ENCODE results near the gene WSB2.
"Not testable (repeated sequence)": the region's sequence is repeated elsewhere in the genome, so short reads cannot be mapped to it uniquely, and the experiment has no call there.

Gene WSB2

DNA sequence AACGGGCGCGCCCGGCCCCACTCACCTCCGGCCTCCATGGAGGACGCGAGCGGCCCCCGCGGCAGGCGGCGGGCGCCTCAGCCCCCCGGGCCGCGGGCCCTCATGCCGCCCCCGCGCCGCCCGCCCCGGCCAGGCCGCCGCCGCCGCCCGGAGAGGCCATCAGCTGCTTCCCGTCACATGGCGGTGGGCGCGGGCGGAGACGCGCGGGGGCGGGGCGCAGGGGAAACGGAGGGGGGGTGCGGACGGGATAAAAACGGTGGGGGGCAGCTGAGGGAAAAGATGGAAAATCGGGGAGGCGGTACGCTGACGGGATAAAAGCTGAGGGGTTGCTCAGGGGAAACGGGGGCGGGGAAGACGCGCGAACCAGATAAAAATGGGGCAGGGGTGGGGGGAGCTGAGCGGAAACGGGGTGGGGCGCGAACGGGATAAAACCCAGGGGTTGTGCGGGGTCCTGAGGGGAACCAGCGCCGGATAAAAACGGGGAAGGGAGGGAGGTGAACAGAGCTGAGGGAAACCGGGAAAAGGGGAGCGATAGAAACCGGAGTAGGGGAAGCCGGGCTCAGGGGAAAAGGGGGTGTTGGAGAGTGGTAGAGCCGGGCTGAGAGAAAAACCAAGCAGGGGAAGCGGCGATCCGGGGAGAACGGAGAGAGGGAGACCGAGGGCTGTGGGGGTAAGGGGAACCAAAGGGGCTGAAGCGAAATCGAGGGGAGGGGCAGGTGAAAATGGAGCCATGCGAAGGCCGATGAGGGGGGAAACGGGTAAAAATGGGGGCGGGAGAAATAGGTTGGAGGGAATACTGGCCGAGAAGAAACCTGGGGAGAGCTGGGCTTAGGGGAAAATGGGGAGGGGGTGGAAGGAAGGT is at the start of gene WSB2:
Gene WSB2 (minus strand): TSS at position 169 of the 862 bp plus-strand sequence. CDS start 131 bp downstream, at position 38.
- DNase-seq (ENCODE audit: low read depth in 2 of 2): no peak

DNA sequence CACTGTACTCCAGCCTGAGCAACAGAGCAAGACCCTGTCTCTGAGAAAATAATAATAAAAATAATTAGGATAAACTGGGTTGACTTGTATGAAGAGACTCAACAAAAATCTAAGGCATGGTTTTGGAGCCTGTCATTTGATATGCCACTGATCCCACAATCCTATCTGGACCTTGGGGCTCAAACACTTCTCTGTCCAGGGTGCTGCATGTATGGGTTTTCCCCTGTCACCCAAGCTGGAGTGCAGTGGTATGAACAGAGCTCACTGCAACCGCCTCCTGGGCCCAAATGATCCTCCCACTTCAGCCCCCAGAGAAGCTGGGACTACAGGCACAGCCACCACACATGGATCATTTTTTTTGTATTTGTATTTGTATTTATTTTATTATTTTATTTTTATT is 48.1 kb upstream of the WSB2 start:
- DNase-seq (ENCODE audit: low read depth in 2 of 2): no peak

DNA sequence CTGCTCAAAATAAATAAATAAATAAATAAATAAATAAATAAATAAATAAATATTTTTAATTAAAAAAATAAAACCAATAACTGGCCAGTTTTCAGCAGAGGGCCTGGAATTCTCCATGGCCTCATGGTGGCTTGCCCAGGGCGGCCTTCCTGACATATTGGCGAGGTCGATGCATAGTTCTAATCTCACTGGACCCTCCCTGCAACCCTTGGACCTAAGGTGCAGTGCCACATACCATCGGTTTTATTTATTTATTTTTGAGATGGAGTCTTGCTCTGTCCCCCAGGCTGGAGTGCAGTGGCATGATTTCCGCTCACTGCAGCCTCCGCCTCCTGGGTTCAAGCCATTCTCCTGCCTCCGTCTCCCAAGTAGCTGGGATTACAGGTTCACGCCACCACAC is 46.7 kb upstream of the WSB2 start:
- no peak for DNase-seq (ENCODE audit: low read depth in 2 of 2)

DNA sequence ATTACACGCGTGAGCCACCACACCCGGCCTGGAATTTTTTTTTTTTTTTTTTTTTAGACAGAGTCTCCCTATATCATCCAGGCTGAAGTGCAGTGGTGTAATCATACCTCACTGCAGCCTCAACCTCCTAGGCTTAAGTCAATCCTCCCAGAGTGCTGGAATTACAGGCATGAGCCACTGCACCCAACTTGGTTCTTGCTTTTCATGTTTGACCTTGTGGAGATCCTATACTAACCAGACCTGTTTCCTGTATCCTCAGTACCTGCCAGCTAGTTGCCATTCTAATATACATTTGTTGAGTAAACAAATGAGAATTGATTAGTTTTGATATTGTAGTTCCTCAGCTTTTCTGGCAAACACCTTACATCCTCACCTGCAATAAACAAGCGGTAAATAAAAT is 46.0 kb upstream of the WSB2 start:
- DNase-seq (ENCODE audit: low read depth in 2 of 2): no peak

DNA sequence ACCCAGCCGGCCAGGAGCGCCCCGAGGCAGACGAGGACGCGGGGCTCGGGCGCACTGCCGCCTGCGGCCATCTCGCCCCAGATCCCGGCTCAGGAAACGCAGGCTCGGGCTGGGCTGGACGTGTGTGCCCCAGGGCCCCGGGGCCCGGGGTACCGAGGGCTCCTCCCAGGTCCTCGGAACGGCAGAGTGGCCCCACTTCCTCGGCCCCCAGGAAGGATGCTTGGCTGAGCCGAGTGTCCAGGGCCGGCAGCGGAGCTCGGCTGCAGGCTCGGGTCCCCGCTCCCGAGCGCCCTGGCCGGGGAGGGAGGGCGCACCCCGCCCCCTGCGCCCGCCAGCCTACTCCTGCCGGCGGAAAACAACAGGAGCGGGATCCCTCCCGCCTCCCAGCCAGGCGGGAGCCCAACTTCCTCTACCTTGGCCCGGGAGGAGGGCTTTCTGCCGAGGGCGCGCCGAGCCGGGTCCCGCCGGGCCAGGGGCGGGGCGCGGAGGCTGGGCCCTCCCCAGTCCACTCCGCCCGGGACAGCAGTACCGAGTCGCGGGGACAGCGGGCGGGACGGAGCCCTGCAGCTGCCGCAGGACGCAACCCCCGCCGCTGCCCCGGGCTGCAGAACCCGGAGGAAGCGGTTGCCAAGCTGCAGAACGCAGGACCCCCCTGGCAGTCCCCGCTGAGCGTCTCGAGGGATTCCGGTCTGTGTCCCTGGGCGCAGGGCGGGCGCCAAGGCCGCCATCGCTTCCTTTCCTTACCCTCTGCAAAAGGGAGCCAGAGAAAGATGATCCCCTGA is 42.8 kb upstream of the WSB2 start, which contains the start of gene VSIG10:
Gene VSIG10 (minus strand): TSS at position 411 of the 782 bp plus-strand sequence. CDS start 340 bp downstream, at position 71.
- peak in 1 of 2 experiments; percentile 16 for DNase-seq (ENCODE audit: low read depth in 2 of 2)

DNA sequence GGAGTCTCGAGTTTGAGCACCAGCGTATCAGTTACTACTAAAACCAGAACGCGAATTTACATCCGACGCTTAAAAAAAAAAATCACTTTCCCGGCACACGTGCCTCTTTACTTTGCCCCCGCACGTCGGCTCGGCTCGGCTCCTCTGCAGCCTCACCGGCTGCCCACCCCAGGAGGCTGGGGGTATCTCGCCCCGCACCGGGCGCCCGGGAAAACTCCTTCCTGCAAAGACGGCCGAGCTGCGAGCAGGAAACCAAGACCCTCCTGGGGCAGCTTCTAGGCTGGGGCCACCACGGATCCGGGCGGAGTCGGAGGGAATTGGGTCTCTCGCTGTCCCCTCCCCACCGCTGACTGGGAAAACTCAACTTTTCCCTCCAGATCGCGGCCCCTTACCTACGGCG is 42.2 kb upstream of the WSB2 start:
- no peak for DNase-seq (ENCODE audit: low read depth in 2 of 2)

DNA sequence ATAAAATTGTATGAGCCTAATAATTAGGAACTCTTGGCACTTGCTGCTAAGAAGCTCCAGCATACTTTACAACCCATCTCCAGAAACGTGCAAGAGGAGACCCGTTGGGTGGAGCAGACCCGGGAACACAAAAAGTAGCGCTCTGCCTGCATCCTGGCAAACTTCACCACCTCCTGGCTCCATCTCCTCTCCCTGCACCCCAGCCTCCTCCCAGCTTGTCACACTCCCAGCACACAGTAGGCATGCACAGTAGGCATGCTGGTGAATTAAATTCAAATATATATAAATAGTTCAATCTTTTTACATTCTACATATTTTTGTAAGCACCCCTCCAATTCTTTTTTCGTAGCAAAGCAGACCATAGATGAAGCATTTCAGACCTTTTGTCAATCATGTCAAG is 41.6 kb upstream of the WSB2 start:
- DNase-seq (ENCODE audit: low read depth in 2 of 2): no peak

DNA sequence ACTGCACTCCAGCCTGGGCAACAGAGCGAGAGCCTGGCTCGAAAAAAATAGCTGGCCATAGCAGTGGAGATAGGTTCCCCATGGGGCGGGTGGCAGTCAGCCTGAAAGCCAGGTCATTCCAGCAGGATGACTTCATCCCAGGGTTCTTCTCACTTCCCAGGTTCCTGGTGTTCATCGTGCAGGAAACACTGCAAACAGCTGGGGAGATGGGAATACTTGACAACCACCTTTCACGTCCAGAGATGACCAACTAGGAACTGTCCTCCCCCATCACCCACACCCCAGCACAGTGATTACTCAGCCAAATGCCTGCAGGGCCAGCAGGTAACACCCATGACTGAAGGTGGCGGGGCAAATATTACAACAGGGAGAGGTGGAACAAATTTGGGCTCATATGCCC is 41.1 kb upstream of the WSB2 start:
- DNase-seq (ENCODE audit: low read depth in 2 of 2): no peak

DNA sequence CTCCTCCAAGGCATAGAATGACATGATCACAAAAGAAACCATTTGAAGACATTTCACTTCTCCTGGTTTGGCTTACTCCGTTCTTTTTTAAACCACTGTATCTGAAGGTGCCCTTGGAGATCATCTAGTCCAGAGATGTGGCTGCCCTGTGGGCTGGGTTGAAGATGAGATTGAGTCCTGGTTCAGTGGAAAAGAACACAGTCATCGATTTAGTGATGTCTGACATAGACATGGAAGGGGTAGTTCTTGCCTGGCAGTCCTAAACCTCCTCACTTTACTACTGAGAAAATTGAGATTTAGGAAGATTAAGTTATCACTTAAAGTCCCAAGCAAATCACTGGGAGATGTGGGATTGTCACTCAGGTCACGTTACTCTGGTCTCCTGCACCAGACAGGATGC is 40.1 kb upstream of the WSB2 start:
- no peak for DNase-seq (ENCODE audit: low read depth in 2 of 2)

DNA sequence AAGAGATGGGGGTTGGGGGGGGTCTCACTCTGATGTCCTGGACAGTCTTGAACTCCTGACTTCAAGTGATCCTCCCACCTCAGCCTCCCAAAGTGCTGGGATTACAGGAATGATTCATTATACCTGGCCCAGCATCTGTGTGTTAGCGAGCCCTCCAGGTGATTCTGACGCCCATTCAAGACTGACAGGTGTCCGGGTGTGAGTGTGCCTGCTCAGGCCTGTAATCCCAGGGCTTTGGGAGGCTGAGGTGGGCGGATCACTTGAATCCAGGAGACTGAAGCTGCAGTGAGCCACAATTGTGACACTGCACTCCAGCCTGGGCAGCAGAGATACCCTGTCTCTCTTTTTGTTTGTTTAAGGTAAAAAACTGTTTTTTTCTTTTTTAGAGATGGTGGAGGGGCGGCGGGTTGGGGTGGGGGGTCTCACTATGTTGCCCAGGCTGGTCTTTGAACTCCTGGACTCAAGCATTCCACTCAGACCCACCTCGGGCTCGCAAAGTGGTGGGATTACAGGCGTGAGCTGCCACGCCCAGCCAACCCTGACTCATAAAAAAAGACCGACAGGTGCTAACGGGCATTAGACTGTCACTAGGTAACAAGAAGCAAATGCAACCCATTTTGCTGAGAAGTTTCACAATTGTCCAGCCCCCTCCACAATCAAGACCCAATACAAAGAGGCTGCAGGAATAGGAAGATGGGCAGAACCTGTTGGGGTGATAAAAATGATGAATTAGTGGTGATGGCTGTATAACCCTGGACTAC is 38.1 kb upstream of the WSB2 start:
- DNase-seq (ENCODE audit: low read depth in 2 of 2): no peak

DNA sequence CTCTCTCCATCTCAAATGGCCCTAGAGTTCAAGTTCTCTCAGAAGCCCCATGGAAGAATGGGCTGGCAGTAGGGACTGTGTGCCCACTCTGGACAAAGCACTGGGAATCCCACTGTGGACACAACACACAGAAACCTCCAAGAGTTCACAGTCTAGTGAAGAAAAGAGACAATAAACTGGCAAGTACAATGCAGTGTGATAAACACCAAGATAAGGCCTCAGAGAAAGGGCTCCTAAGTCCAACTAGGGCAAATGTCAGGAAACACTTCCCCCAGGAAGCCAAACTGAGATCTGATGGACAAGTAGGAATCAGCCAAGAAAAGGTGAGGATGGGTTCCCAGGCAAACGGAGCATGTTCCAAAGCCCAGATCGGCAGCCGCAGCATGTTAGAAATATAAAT is 37.4 kb upstream of the WSB2 start:
- no peak for DNase-seq (ENCODE audit: low read depth in 2 of 2)

DNA sequence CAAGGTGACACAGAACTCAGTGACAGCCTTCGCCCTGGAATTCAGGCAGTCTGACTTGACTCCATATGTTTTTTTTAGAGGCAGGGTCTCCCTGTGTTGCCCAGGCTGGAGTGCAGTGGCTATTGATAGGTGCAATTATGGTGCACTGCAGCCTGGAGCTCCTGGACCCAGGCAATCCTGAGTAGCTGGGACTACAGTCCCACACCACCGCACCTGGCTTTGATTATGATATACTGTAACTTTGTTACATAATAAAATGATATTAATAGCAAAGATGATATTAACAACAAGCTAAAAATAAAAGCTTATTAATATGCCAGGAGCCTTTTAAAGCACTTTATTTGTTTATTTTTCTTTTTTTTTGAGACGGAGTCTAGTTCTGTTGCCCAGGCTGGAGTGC is 33.1 kb upstream of the WSB2 start:
- no peak for DNase-seq (ENCODE audit: low read depth in 2 of 2)

DNA sequence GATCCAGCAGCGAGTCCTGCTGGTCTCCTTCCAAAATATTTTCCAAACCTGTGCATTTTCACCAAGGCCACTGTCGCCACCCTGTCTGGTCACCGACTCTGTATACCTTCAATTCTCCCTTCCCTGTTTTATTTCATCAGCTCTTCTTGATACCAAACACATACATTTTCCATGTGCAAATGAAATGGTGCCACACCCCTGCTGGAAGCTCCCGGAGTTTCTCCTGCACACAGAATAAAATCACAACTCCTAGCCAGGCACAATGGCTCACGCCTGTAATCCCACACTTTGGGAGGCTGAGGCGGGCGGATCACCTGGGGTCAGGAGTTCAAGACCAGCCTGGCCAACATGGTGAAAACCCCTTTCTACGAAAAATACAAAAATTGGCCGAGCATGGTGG is 28.8 kb upstream of the WSB2 start:
- DNase-seq (ENCODE audit: low read depth in 2 of 2): no peak

DNA sequence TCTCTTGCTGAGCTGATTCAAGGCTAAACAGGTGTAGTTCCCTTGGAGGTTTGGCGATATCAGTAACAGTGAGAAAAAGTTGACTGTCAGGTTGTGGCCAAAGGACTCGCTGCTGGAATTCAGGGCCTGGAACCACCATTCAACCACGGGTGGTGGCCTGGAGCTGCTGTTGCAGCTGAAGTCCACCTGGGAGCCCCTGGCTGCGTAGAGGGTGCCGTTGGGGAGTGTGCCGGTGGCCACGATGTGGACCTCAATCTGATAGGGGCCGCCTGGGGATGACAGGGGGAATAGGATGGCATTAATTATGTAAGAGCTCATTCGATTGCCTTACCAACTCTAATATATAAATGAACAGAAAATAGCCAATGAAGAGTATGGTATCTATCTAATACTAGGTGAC is 21.2 kb upstream of the WSB2 start:
- no peak for DNase-seq (ENCODE audit: low read depth in 2 of 2)

DNA sequence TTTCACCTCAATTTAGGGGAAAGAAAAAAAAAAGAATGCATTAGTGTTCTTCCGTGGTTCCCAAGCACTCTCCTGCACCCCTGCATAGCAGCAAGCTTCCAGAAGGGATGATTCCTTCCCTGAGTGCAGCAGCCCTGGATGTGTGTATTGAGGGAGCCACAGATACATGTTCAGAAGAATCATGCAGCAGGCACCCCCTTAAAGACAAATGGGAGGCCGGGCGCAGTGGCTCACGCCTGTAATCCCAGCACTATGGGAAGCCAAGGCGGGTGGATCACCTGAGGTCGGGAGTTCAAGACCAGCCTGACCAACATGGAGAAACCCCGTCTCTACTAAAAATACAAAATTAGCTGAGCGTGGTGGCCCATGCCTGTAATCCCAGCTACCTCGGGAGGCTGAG is 20.5 kb upstream of the WSB2 start:
- DNase-seq (ENCODE audit: low read depth in 2 of 2): not testable (repeated sequence)

DNA sequence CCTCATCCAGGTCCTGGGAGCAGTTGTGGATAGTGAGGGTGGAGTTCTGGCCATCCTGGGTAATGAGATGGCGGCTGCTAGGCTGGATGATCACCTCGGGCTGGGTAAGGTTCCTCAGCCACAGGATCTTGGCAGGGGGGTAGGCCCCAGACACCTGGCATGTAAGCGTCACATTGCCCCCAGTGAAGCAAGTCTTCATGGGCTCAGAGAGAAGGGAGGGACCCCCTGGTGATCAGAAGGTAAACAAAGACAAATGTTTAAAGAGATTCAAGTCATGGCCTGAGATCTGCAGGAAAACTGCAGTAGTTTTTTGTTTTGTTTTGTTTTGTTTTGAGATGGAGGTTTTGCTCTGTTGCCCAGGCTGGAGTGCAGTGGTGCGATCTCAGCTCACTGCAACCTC is 12.8 kb upstream of the WSB2 start:
- DNase-seq (ENCODE audit: low read depth in 2 of 2): no peak

DNA sequence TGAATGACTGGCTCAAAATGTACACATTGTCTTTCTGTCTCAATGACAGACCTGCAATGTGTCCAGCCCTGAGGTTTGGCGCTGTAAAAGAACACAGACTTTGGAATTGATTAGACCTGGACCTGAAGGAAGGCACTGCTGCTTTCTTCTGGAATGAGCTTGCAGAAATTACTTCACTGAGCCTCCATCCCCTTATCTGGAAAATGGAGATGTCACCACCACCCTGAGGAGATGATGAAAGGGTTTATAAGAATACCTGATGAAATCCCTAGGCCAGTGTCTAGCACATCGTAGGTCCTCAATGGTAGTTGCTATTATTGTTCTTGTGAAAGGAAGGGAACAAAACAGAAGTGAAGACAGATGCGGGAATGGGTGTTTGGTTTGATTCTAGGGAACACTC is 9.7 kb upstream of the WSB2 start:
- no peak for DNase-seq (ENCODE audit: low read depth in 2 of 2)

DNA sequence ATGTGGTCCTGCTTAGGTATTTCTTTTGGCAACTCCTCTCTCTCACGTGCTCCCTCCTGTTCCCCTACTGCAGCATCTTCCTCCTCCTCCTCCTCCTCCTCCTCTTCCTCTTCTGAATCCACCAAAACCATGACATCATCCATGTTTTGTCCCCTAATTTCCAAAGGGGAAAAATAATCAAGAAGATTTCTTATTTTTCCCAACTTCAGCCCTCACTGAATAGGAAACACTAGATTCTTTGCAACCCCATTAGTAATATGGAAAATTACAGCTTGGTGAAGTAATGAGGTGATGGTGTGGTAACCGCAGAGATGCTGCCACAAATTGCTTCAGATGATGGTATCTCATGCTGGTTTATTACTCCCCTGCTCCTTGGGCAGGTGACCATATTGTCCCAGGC is 7.5 kb upstream of the WSB2 start:
- DNase-seq (ENCODE audit: low read depth in 2 of 2): no peak

DNA sequence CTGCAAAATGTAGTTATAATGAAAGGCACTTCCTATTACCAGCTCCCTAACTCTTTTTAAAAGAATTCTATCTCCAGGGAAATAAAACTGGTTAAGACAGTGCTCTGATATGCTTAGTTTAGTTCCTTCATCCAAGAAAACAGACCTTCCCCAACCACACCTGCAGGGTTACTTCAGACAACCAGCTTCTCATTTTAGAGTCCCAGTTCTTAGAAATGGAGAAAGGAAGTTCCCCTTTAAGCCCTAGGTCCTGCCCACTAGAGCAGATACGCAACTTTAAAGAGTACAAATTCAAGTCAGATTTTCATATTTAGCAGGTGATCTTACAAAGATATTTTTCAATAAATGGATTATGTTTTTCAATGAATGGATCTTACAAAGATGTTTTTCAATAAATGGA is 4.4 kb upstream of the WSB2 start:
- DNase-seq (ENCODE audit: low read depth in 2 of 2): no peak

DNA sequence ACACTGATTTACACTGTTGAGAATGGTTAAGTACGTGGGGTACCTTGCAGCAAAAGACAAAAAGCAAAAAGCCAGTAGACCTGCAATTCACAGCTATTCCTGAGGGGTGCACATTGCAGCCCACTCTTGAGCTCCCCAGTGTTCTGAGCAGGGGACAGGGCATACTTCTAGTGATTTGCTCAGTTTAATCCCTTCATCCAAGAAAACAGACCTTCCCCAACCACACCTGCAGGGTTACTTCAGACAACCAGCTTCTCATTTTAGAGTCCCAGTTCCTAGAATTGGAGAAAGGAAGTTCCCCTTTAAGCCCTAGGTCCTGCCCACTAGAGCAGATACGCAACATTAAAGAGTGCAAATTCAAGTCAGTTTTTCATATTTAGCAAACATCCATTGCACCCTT is 3.6 kb upstream of the WSB2 start:
- DNase-seq (ENCODE audit: low read depth in 2 of 2): no peak

DNA sequence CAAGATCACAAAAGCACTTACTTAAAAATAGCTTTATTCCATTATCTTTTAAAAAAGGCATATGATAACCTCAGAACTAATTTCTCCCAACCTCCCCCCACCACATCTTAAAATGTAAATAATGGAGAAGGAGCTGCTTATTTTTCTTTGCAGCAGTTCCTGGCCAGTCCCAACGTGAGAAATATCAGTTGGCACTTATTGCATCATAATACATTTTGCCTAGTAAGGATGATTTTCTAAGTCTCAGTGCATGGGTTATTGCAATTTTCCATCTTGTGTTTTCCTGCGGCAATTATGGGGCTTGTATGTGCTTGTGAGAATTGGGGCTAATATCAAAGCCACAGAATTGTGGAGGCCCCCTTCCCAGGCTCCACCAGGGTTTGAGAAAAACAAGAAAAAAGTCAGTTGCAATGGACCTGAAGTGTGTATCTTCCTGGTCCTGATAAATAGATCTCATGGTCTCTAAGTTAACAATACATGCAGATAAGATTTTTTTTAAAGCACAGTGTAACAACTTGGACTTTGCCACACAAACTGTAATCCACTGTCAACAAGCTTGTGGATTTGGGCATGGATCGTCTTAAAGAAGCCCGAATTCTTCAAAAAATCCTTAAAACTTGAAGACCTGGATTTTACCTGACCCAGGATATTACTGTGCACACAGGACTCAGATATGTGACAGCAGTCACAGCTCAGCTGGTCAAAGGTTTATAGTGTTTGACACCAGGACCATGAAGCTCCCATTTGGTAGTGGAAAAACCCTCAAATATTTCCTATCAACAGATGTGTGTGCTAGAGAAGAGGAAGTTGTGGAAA is 2.8 kb upstream of the WSB2 start:
- DNase-seq (ENCODE audit: low read depth in 2 of 2): no peak
